ENCODE results near the gene HSPG2. TPM values are rescaled to one million over a fixed set of nuclear protein-coding genes. Genes with fewer than 3 reads are reported as not detected.

The HSPG2 gene
- total RNA-seq, 1 donor from 2014 or later, result 0.91 TPM

Other genes starting within 250 kb of the HSPG2 start
- 81.4 and 86.8 TPM in 2 replicates for gene USP48, start 154.2 kb downstream of the HSPG2 start, total RNA-seq
- 0.05 TPM in 1 of 2 replicates, not detected in the other for gene LDLRAD2, start 125.0 kb downstream of the HSPG2 start, total RNA-seq
- gene CELA3B, start 39.7 kb upstream of the HSPG2 start, total RNA-seq, result not detected in 2 replicates
- gene CELA3A, start 64.3 kb upstream of the HSPG2 start, total RNA-seq, result not detected in 2 replicates
- 395 and 398 TPM in 2 replicates for gene CDC42, start 115.4 kb upstream of the HSPG2 start, total RNA-seq
- not detected in 2 replicates for gene WNT4, start 205.8 kb upstream of the HSPG2 start, total RNA-seq